Left colon (tissue), 2 donors: ENCODE measurements around the gene TSPAN9. TPM values are rescaled to one million over a fixed set of nuclear protein-coding genes. Genes with fewer than 3 reads are reported as not detected.

ENCODE experiments used
- ATAC-seq: fragments of 200-7000 bp; cut with Tn5 transposase; one replicate; pipeline ENCODE4 v1.9.1; 2020; ENCODE audit warnings: mild to moderate bottlenecking, moderate library complexity
- DNase-seq, 2 donors: peaks; one replicate each; pipeline ENCODE4 v3.0.0-alpha.2; 2020
- intact Hi-C, 2 donors: fragments of 100-400 bp; cut with DNase I in 1 of 2; cut with micrococcal nuclease in 1 of 2; formaldehyde crosslinking; loops; one replicate each; pipeline versions ENCODE4 v1.11.2 to v1.14.0; 2022; cut with DNase I, micrococcal nuclease
- total RNA-seq, 2 donors: library from RNA; stranded (reverse); fragmentation: NEBNext Ultra II Directional; extraction: Animal tissue kit (Norgen Biotek cat#: 25700); gene quantifications; one replicate each; pipeline ENCODE4 v1.2.1, GENCODE V29; 2021
- donor health status: DM: no; HTN: no; CAD: no.
- donor health status: DM: yes; HTN: yes; CAD: no.

TSPAN9 gene
- total RNA-seq, 2 donors from 2014 or later: 7.1 to 9.6 TPM

- intact Hi-C loops: no loop called here
- ATAC-seq: no peak
- no peak for DNase-seq
Measured at GRCh38 chr12:3241621-3242020, 164.4 kb downstream of the TSPAN9 start.

- peak in 1 of 2 donors; percentile 29 for DNase-seq
- ATAC-seq: peak; percentile 84
Measured at GRCh38 chr12:3242199-3242863, 165.2 kb downstream of the TSPAN9 start.

GRCh38 chr12:3243376-3244084 lies 166.4 kb downstream of the TSPAN9 start:
- ATAC-seq (no peak), DNase-seq (no peak)
- intact Hi-C loops: no loop called here

More at GRCh38 chr12:3242199-3242863, 165.2 kb downstream of the TSPAN9 start:
- intact Hi-C loops: no loop called here

GRCh38 chr12:3244219-3244750 lies 167.1 kb downstream of the TSPAN9 start:
- DNase-seq (no peak), ATAC-seq (no peak)
- intact Hi-C loops: no loop called here

- intact Hi-C loops: no loop called here
- ATAC-seq (no peak), DNase-seq (no peak)
Measured at GRCh38 chr12:3246253-3246652, 169.1 kb downstream of the TSPAN9 start.

- ATAC-seq (no peak), DNase-seq (no peak)
- intact Hi-C loops: no loop called here
Measured at GRCh38 chr12:3247077-3247476, 169.9 kb downstream of the TSPAN9 start.

- intact Hi-C loops: no loop called here
- ATAC-seq: no peak
- DNase-seq: no peak
Measured at GRCh38 chr12:3247629-3248161, 170.5 kb downstream of the TSPAN9 start.

- ATAC-seq: no peak
- no peak for DNase-seq
- intact Hi-C loops: no loop called here
Measured at GRCh38 chr12:3249081-3249800, 172.1 kb downstream of the TSPAN9 start.

GRCh38 chr12:3250034-3250433 lies 172.9 kb downstream of the TSPAN9 start:
- ATAC-seq (no peak), DNase-seq (no peak)
- intact Hi-C loops: no loop called here

GRCh38 chr12:3250576-3250975 lies 173.4 kb downstream of the TSPAN9 start:
- intact Hi-C loops: no loop called here
- ATAC-seq: no peak

GRCh38 chr12:3251067-3251466 lies 173.9 kb downstream of the TSPAN9 start:
- intact Hi-C loops: no loop called here
- no peak for ATAC-seq
- no peak for DNase-seq

More at GRCh38 chr12:3250576-3250975, 173.4 kb downstream of the TSPAN9 start:
- no peak for DNase-seq

- intact Hi-C loops: no loop called here
- DNase-seq: no peak
- ATAC-seq: no peak
Measured at GRCh38 chr12:3251691-3252090, 174.5 kb downstream of the TSPAN9 start.

- DNase-seq (peak; percentile 60 to 82), ATAC-seq (peak; percentile 39)
- intact Hi-C loops: no loop called here
Measured at GRCh38 chr12:3252450-3252891, 175.3 kb downstream of the TSPAN9 start.

GRCh38 chr12:3253682-3254275 lies 176.6 kb downstream of the TSPAN9 start:
- DNase-seq (no peak), ATAC-seq (no peak)
- intact Hi-C loops: no loop called here

- no peak for ATAC-seq
- DNase-seq: no peak
- intact Hi-C loops: no loop called here
Measured at GRCh38 chr12:3255057-3255456, 177.9 kb downstream of the TSPAN9 start.

GRCh38 chr12:3256103-3256631 lies 179.0 kb downstream of the TSPAN9 start:
- DNase-seq: no peak
- intact Hi-C loops: no loop called here
- ATAC-seq: no peak

GRCh38 chr12:3257411-3257810 lies 180.2 kb downstream of the TSPAN9 start:
- no peak for DNase-seq
- ATAC-seq: no peak
- intact Hi-C loops: no loop called here

GRCh38 chr12:3259973-3260372 lies 182.8 kb downstream of the TSPAN9 start:
- DNase-seq: no peak
- no peak for ATAC-seq
- intact Hi-C loops: no loop called here
